NT2/D1 (cell line): Measurements from ENCODE around the gene ABCG1.

ENCODE experiments used
- SUZ12 ChIP-seq: IDR thresholded peaks from 2 replicates; pipeline ENCODE4 v1.6.1; 2011; ENCODE audit not compliant: insufficient read length, insufficient read depth; ENCODE audit errors: extremely low read depth
- YY1 ChIP-seq: IDR thresholded peaks from 2 replicates; pipeline ENCODE4 v1.6.1; 2011; ENCODE audit not compliant: insufficient read length, insufficient read depth

- TF ChIP-seq YY1 (no peak), SUZ12 (no peak)
These were observed 32.8 kb downstream of the ABCG1 start for GRCh38 chr21:42251654-42252324.
